GM18499 (cell line): ENCODE results near the gene SLC27A3.

ENCODE experiments used
- ATAC-seq: cut with Tn5 transposase; IDR thresholded peaks from one replicate; pipeline ENCODE4 v1.9.1; 2021; ENCODE audit warnings: moderate number of reproducible peaks; ENCODE audit not compliant: insufficient read depth, unreplicated experiment

SLC27A3 gene, protein sequence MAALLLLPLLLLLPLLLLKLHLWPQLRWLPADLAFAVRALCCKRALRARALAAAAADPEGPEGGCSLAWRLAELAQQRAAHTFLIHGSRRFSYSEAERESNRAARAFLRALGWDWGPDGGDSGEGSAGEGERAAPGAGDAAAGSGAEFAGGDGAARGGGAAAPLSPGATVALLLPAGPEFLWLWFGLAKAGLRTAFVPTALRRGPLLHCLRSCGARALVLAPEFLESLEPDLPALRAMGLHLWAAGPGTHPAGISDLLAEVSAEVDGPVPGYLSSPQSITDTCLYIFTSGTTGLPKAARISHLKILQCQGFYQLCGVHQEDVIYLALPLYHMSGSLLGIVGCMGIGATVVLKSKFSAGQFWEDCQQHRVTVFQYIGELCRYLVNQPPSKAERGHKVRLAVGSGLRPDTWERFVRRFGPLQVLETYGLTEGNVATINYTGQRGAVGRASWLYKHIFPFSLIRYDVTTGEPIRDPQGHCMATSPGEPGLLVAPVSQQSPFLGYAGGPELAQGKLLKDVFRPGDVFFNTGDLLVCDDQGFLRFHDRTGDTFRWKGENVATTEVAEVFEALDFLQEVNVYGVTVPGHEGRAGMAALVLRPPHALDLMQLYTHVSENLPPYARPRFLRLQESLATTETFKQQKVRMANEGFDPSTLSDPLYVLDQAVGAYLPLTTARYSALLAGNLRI

DNA sequence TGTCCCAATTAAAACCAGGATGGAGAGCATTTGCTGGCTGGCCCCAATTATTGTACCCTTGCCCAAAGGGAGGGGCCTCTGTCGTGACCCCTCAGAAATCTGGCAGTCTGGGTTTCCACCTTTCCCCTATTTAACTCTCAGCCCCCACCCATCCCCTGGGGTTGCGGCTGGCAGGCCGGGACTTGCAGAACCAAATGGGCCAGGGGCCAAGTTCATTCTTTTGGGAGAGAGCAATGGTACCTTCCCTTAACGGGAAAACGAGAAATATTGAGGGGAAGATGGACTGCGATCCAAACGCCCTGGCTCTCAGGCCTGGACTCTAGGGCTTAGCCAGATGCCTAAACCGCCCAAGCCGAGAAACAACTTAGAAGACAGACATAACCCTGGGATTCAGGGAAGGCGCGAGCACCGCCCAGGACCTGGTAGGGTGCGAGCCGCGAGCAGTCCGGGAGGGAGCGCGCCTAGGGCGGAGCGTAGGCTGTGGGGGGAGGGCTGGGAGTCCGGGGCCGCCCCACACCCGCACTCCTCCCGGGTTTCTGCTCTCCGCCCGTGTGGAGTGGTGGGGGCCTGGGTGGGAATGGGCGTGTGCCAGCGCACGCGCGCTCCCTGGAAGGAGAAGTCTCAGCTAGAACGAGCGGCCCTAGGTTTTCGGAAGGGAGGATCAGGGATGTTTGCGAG, at the start of gene SLC27A3:
Gene SLC27A3 (plus strand): TSS at position 628 of the 678 bp plus-strand sequence. CDS start 91 bp downstream, outside the sequence.
- ATAC-seq, result no peak

DNA sequence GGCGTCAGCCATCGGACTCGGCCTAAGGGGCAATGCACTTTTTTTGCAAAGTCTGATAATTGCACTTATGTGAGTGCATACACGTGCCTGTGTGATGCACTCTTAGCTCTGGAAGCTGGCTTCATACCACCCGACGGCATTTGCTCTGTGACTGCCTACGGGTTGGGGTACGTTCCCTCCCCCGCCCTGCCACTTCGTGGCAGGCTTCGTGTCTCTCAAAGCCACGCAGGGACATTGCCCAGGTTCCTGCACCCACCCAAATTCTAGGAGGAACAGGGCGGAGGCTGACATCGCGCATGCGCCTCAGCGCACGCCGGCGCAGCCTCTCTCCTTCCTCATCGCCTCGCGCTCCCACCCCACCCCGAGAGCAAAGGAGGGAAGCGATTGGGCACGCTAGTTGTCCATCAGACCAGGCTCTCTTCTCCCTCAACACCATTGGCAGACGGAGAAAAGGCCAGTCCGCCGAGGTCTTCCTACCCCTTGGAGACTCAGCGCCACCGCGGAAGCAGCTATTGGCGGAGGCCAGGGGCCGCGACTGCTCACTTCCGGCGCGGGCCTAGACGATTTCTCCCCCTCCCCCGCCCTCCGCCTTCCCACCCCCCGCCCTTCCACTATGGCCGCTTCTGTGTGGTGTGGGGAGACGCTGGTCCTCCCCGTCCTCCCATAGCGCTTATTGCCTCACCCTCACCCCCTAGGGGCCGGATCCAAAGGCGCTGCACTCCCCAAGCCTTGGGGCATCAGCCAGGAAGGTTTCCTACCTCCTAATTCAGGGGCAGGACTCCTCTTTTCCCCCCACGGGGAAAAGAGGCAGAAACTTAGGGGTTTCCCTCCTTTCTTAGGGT, 47.5 kb upstream of the SLC27A3 start, which contains the start of gene INTS3:
Gene INTS3 (plus strand): TSS at position 588 of the 842 bp plus-strand sequence. CDS start 585 bp downstream, outside the sequence.
- ATAC-seq, result peak; percentile 76

DNA sequence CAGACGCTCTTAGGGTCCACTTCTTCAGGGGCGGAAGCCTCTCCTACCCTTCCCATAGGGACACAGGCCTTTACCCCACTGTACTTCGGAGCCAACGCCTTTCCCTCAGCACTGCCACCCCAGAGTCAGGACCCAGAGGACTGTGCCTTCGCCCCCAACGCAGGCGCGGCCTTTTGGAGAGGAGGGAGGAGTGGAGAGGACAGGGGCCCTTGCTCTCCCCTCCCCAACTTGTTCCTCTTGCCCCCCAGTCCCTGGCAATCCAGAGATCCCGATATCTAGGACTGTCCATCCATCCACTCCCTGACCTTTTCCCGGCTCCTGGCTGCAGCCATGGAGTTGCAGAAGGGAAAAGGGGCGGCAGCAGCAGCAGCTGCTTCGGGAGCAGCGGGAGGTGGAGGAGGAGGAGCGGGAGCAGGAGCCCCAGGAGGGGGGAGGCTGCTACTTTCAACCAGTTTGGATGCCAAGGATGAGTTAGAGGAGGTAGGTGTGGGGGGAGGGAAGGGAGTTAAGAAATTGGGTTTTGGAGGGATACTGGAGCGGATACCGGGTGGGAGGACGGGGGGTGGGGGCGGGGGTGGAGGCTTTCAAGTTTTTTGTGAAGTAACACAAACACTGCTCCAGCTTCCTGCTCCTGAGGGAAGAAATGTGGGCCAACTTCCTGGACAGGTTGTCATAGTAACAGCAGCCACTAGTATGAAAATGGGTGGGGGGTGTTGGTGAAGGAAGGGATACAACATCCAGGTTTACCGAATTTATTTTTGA, 46.7 kb upstream of the SLC27A3 start:
- ATAC-seq, result no peak

DNA sequence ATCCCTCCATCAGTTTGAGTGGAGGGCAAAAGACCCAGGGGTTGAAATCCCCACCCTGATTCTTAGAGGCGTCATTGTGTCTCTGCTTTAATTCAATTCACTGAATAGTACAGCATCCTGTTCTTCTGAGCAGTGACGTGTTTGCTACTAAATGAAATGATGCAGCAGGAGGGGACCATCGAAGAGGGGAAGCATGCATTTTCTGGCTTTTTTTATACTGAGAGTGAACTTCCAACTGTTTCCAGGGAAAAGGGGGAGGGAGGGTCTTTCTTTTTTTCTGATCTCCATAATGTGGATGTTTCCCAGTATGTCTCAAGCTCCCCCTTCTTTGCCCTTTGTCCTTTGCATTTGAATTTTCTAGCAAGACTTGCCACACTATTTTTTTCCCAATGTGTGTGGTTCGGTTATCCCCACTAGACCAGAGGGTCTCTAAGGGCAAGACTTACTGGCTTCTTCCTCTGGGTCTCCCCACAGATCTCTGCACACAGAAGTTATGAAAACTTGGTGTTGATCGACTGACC, 44.7 kb upstream of the SLC27A3 start:
- ATAC-seq, result no peak

DNA sequence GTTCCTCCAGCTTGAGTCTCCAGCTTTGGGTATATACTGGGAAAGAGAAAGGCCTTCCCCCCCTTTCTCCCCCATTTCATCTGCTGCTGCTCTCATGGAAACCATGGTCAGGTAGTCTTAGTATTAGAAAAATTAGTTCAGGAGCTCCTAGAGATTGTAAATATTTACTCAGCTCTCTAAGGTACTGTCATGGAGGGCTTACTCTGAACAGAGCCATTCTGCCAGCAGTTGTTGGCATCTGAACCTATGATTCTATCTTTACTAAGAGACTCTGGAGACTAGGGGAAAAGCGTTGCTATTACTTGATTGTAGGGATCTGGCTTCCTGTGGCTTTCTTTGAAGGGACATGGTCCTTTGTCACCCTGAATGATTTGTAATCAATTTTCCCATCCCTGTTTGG, 41.2 kb upstream of the SLC27A3 start:
- no peak for ATAC-seq

DNA sequence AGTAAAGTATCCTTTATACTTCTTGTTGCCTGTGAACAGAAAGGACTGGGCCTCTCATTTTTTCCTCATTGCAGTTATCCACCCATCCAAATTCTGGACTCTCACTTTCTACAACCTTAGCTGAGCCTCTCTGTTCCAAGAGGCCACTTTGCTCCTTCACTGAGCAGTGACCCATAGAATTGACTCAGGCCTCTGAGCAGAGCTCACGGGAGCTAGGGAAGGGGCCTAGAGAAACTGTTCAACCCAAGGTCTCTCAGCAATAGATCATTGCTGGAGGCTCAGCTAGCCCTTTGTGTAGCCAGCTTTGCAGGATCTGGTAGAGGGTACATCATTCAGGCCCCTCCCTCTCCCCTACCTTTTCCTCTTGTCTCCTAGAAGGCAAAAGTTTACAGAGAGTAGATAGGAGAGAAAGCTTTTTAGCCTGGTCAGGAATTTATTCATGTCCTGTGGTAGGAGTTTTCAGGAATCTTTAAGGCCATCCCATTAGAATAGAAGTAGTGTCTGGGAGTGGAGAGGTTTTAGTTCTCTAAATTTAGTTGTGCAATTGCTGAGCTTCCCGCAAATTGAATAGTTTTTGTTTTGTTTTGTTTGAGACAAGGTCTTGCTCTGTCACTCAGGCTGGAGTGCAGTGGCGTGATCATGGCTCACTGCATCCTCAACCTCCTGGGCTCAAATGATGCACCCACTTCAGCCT, 40.7 kb upstream of the SLC27A3 start:
- ATAC-seq, result no peak

DNA sequence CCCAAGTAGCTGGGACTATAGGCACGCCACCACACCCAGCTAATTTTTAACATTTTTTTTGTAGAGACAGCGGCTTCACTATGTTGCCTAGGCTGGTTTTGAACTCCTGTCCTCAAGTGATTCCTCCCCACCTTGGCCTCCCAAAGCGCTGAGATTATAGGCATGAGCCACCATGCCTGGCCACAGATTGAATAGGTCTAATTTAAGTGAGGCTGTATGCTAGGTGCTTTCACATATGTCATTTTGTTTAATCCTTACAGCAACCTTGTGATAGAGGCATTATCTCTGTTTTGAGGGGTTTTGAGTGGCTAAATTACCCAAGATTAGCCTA, 40.2 kb upstream of the SLC27A3 start:
- no peak for ATAC-seq

DNA sequence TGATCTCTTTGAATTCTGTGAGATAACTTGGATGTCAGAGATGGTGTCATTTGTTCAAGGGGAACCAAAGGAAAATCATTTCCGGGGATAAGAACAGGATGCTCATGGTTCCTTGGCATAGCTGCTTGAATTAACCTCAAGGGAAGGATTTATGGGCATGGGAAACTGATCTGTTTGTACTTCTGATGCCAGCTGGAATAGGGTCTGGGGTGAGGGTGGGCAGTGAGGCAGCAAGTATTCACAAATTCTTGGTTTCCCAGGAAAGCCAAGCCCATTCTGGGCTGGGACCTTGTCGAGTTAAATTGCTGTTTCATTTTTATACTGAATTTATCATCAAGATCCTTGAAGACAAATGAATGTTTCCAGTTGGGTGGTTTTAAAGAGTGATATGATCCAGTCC, 33.2 kb upstream of the SLC27A3 start:
- no peak for ATAC-seq

DNA sequence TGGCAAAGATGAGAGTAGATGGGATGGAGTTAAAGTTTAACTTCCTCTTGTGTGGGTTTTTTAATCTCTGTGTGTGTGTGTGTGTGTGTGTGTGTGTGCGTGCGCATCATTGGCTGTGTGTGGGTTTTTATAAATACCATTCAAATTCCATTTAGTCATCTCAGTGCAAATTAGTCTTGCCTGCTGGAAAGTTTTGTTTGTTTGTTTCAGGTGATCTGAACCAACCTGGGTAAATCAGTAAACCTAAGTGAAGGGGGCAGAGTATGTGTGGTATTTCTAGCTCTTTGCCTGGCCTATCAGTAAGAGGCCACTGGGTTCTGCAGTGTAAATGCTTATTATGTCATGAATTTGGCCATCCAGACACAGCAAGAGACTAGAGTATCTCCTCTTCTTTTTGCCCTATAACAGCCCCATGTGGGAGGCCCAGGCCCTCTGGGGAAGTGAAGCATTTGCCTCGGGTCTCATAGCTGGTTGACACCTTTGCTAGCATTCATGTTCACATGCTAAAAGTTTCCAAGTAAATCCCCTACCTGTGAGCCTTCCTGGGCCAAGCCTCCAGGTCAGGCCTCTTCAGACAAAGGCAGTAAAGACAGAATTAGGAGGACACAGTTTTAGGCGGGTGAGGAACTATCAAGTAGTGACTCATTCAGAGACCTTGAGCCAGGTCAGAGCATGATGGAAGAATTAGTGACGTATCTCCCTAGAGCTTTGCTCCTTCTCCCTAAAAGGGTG, 32.6 kb upstream of the SLC27A3 start:
- no peak for ATAC-seq

DNA sequence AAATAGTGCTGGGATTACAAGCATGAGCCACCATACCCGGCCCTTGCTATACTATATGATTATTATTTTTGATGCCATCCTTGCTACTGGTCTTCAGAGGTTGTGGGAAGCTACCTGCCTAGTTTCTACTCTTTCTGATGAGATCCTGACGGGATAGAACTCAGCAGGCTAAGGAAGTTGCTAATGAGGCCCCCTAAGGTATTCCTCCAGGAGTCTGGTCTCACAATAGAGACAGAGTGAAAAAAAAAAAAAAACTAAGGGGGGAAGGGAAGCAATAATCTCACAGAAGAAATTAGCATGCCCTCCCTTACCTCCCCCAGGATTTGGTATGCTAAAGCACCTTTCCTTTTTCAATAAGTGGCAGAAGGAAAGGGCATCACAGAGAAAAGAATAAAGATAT, 29.8 kb upstream of the SLC27A3 start:
- ATAC-seq, result no peak

DNA sequence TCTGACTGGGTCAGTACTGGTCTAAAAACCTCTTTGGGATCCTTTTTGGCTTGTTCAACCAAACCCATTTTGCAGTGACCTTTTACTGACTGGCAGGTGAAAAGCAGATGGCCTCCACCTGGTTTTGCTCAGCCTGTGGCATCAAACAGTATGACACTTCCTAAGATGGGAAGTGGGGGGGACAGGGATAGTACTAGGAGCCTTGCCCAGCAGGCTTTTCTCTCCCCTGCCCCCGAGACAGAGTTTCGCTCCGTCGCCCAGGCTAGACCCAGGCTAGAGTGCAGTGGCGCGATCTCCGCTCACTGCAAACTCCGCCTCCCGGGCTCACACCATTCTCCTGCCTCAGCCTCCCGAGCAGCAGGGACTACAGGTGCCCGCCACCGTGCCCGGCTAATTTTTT, 29.0 kb upstream of the SLC27A3 start:
- no peak for ATAC-seq

DNA sequence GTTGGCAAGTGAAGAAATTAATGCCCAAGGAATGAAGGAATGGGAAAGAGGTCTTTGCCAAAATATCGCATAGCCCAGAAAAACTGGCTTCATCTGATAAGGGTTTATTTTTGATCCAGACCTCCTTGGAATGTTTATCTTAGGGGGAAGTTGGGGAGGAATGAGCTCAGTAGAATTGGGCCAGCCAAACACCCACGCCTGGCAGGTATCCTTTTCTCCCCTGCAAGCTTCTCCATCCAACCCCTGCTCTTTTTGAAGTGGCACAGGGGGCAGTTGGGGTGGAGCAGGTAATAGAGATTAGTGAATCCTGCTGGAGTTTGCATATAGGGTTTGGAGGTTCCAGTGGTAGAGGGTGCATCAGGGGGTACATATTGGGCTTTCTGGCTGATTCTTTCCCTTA, 26.3 kb upstream of the SLC27A3 start:
- ATAC-seq, result no peak

DNA sequence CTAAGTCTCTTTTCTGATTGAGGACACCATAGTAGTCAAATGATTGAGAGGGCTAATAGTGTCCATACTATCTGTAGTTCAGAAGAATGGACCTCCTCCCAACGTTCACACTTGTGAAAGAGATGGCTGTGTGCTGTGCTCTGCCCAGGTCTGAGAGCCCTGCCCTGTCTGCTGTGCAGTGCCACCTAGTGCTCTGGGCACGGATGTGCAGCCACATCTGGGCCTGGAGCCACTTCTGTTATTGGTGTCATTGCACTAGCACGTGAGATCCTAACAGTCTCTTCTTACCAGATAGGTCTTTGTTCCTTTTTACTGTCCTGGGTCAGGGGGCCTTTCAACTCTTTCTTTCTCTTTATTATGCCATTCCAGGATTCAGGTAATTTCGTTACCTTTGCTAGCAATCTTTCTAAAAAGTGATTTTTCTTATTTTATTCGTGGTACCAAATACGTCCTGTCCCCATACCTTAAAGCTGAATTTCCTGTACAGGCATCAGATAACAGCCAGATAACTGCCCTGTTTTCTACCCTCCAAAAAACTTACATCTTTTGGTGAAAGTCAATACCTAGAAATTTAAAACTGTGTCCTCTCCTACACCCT, 25.7 kb upstream of the SLC27A3 start:
- ATAC-seq, result no peak

DNA sequence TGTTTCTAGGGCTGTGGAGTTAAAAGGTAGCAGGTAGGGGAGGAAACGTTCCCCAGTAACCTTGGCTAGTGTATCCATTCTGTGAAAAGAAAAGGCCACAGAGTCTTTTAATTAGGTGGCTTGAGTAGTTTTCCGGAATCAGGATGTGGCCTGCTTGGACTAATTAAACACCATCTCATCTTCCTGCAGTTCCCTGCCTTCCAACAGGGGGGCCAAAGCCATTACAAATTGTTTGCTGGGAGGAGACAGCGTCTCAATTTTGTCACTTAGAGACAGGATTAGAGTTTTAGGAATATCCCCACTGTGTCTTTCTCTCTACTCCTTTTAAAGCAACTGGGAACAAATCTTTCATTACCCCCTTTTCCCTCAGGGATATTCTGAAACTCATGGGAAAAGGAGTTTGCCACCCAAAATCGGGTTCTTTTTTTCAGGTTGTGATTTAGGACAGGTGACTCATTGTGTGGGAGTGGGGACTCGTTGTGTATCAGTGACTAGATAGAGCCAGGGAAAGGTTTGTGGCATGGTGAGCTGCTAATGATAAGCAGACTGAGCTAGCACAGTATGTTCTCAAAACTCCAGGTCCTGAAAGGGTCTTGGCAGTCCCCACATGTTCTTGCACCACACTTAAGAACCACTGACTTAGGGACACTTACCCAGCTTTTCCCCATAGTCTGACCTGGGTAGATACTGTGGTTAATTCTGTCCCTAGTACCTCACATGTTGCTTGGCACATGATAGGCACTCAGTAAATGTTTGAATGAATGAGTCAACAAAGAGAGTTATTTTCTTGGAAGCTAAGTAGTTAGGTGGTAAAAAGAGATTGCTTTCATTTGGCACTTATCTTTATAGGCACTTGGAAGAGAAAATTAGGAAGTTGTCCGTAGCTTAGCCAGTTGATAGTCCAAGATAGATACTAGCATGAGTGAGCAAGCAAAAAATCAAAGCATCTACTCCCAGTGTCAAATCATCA, 24.9 kb upstream of the SLC27A3 start:
- ATAC-seq, result no peak

DNA sequence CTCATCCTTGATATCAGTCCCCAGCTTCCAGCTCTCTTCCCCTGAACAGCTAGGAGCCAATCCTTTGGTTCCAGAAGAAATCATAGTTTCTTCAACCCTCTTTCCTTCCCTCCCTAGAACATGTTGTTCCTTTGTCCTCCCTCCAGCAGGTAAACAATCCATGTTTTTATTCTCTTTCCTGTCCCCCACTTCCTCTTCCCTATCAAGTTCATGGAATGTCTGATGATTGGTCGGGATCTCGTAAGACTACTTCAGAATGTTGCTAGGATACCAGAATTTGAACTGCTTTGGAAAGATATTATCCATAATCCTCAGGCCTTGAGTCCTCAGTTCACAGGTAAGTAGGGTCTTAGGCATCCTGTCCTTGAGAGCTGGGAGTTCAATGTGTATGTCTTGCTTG, 23.1 kb upstream of the SLC27A3 start:
- no peak for ATAC-seq

DNA sequence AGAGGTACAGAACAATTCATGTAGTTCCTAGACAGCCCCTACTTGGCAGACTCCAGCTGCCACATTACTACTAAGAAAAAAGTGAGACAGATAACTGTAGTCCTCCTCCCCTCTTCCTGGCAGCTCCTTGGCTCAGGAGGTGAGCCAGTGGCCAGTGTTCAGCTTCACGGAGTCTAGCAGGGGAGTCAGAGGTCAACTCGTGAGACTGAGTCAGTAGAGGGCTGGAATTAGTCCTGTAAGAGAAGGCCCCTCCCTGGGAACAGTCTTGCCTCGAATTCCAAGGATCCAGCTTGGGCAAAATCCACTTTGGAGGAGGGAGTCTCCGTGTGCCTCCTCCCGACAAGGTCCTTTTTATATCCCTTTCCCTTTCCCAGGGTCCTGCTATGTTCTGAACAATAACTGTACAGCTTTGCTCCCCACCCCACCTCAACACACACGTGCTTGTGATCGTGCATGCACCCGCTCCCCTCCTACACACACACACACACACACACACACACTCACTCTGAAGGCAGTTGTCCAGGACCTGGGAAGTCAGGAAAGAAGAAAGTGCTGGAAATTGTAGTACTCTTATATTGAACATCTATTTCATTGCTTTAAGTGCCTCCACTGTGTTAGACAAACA, 22.5 kb upstream of the SLC27A3 start:
- no peak for ATAC-seq
